HepG2 (cell line): ENCODE measurements around the gene ANKRD40CL.
A peak's percentile ranks its signal among the peaks of the same experiment; 100 is the strongest.

ENCODE experiments used
- ATF7-NPFF ChIP-seq: sonication (generic); formaldehyde crosslinking; IDR thresholded peaks from 2 replicates; pipeline ENCODE4 v1.8.1; 2023; ENCODE audit warnings: mild to moderate bottlenecking, low read depth, missing genetic modification reagents, moderate library complexity
- CEBPB ChIP-seq: IDR thresholded peaks from 2 replicates; pipeline ENCODE4 v1.6.1; 2011; ENCODE audit warnings: low read depth, low read length, improper control_type of control experiment, borderline replicate concordance
- SCMH1 ChIP-seq: sonication (generic); formaldehyde crosslinking; IDR thresholded peaks from 2 replicates; pipeline ENCODE4 v1.9.0; 2021; ENCODE audit warnings: missing genetic modification reagents, mild to moderate bottlenecking, borderline replicate concordance
- SIN3A ChIP-seq: IDR thresholded peaks from 2 replicates; pipeline ENCODE4 v1.6.1; 2011; ENCODE audit warnings: low read depth, mild to moderate bottlenecking, control low read depth, low read length, borderline replicate concordance
- TAF1 ChIP-seq: sonication (generic); formaldehyde crosslinking; IDR thresholded peaks from 2 replicates; pipeline ENCODE4 v1.4.0; 2020; ENCODE audit warnings: missing genetic modification reagents
- YY1 ChIP-seq: IDR thresholded peaks from 2 replicates; pipeline ENCODE4 v1.6.1; 2011; ENCODE audit warnings: low read length, low read depth, moderate library complexity, mild to moderate bottlenecking; ENCODE audit not compliant: insufficient read depth, insufficient replicate concordance
- ZFX ChIP-seq: sonication (generic); formaldehyde crosslinking; IDR thresholded peaks from 2 replicates; pipeline ENCODE4 v1.4.0; 2020; ENCODE audit warnings: mild to moderate bottlenecking, low read depth, missing genetic modification reagents, moderate library complexity
- ZNF207 ChIP-seq: fragments of 450-650 bp; IDR thresholded peaks from 2 replicates; pipeline ENCODE4 v1.6.1; 2016; ENCODE audit warnings: antibody characterized with exemption, borderline replicate concordance
- ZNF589 ChIP-seq: sonication (generic); formaldehyde crosslinking; conservative IDR thresholded peaks from 2 replicates; pipeline ENCODE4 v1.8.0; 2022; ENCODE audit warnings: mild to moderate bottlenecking, moderate library complexity, missing genetic modification reagents
- TF ChIP-seq, protein P1 (sequence below): sonication (generic); formaldehyde crosslinking; IDR thresholded peaks from 2 replicates; pipeline ENCODE4 v1.5.0; 2020; ENCODE audit warnings: mild to moderate bottlenecking, missing genetic modification reagents, moderate library complexity
- TF ChIP-seq, protein P2 (sequence below): sonication (generic); formaldehyde crosslinking; IDR thresholded peaks from 2 replicates; pipeline ENCODE4 v1.4.0; 2020; ENCODE audit warnings: mild to moderate bottlenecking, missing genetic modification reagents
- TF ChIP-seq, protein P3 (sequence below): sonication (generic); formaldehyde crosslinking; IDR thresholded peaks from 2 replicates; pipeline ENCODE4 v1.8.0; 2022; ENCODE audit warnings: mild to moderate bottlenecking, missing genetic modification reagents, moderate library complexity

DNA sequence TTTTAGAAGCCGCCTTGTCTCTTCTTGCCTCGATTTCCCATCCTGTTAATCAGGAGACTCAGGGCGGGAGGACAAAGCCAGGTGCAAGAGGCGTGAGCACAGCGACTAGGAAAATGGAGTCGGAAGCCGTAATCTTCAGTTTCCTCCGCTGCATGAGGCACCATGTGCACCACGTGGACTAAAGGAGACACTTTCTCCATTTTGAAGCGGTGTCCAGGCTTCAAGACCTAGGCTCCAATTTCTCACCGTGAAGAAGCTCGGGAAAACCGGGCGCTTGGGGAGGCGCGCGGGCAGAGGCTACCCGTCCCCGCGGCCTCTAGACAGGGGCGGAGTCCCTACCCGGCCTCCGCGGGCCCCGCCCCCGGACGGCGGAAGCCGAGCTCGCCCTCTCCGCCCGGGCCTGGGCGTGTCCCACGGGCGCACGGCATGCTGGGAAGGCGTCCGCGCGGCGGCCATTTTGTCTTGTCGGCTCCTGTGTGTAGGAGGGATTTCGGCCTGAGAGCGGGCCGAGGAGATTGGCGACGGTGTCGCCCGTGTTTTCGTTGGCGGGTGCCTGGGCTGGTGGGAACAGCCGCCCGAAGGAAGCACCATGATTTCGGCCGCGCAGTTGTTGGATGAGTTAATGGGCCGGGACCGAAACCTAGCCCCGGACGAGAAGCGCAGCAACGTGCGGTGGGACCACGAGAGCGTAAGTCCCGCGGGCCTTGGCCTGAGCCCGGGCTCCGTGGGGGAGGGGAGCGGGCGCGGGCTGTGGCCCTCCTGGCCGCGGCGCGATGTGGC is 48.0 kb downstream of the ANKRD40CL start, which contains the start of gene LUC7L3:
- TF ChIP-seq, protein P1, sequence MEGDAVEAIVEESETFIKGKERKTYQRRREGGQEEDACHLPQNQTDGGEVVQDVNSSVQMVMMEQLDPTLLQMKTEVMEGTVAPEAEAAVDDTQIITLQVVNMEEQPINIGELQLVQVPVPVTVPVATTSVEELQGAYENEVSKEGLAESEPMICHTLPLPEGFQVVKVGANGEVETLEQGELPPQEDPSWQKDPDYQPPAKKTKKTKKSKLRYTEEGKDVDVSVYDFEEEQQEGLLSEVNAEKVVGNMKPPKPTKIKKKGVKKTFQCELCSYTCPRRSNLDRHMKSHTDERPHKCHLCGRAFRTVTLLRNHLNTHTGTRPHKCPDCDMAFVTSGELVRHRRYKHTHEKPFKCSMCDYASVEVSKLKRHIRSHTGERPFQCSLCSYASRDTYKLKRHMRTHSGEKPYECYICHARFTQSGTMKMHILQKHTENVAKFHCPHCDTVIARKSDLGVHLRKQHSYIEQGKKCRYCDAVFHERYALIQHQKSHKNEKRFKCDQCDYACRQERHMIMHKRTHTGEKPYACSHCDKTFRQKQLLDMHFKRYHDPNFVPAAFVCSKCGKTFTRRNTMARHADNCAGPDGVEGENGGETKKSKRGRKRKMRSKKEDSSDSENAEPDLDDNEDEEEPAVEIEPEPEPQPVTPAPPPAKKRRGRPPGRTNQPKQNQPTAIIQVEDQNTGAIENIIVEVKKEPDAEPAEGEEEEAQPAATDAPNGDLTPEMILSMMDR (CRISPR knock-in tag), result no peak
- no peak for TF ChIP-seq SCMH1 (CRISPR knock-in tag)
- peak; percentile 98 for TF ChIP-seq TAF1 (CRISPR knock-in tag)
- TF ChIP-seq ZFX (CRISPR knock-in tag), result peak; percentile 99
- TF ChIP-seq ZNF207, result no peak
- peak; percentile 38; the same call in 1 of the 2 replicates for TF ChIP-seq ZNF589 (CRISPR knock-in tag)
- peak; percentile 99 for TF ChIP-seq YY1
- TF ChIP-seq, protein P2, sequence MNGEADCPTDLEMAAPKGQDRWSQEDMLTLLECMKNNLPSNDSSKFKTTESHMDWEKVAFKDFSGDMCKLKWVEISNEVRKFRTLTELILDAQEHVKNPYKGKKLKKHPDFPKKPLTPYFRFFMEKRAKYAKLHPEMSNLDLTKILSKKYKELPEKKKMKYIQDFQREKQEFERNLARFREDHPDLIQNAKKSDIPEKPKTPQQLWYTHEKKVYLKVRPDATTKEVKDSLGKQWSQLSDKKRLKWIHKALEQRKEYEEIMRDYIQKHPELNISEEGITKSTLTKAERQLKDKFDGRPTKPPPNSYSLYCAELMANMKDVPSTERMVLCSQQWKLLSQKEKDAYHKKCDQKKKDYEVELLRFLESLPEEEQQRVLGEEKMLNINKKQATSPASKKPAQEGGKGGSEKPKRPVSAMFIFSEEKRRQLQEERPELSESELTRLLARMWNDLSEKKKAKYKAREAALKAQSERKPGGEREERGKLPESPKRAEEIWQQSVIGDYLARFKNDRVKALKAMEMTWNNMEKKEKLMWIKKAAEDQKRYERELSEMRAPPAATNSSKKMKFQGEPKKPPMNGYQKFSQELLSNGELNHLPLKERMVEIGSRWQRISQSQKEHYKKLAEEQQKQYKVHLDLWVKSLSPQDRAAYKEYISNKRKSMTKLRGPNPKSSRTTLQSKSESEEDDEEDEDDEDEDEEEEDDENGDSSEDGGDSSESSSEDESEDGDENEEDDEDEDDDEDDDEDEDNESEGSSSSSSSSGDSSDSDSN (CRISPR knock-in tag), result peak; percentile 98
- TF ChIP-seq SIN3A, result no peak
- no peak for TF ChIP-seq CEBPB
- TF ChIP-seq, protein P3, sequence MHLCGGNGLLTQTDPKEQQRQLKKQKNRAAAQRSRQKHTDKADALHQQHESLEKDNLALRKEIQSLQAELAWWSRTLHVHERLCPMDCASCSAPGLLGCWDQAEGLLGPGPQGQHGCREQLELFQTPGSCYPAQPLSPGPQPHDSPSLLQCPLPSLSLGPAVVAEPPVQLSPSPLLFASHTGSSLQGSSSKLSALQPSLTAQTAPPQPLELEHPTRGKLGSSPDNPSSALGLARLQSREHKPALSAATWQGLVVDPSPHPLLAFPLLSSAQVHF, result peak; percentile 95
- no peak; the same call in none of the 2 replicates for TF ChIP-seq ATF7-NPFF (CRISPR knock-in tag)
